Caco-2 (cell line): ENCODE data around the gene PKD1. TPM values are rescaled to one million over a fixed set of nuclear protein-coding genes. Genes with fewer than 3 reads are reported as not detected.
A peak's percentile ranks its signal among the peaks of the same experiment; 100 is the strongest.

Source experiments
- BruUV-seq: library from RNA; stranded (reverse); fragments of 400-500 nt; replicated peaks from 2 replicates; lab custom pipeline; 2021; lab: Mats Ljungman, UMichigan
- CTCF ChIA-PET: fragments of 300-600 bp; sonication (Branson Sonifier 250); formaldehyde crosslinking; loops from one replicate; lab custom pipeline; 2022; ENCODE audit warnings: antibody characterized with exemption; lab: Charles Lee
- POLR2A ChIA-PET: fragments of 300-600 bp; sonication (Branson Sonifier 250); formaldehyde crosslinking; loops from one replicate; lab custom pipeline; 2022; ENCODE audit warnings: antibody characterized with exemption; lab: Charles Lee
- DNase-seq, 2 experiments: peaks; one replicate each; pipeline versions ENCODE4 v3.0.0 to v3.0.0-alpha.2; 2020 to 2022
- H3K27me3 ChIP-seq: replicated peaks from 2 replicates; pipeline ENCODE4 v1.6.0; 2011; ENCODE audit warnings: low read length; ENCODE audit not compliant: control insufficient read depth, insufficient read depth
- H3K36me3 ChIP-seq: 2 replicates; pipeline ENCODE4 v1.5.1; 2011; ENCODE audit warnings: low read length; ENCODE audit not compliant: control insufficient read depth, insufficient read depth
- H3K4me1 ChIP-seq: fragments of 250-450 bp; sonication (Bioruptor Pico); 2 replicates; pipeline ENCODE4 v1.5.1; 2020; ENCODE audit warnings: mild to moderate bottlenecking
- H3K4me3 ChIP-seq: 2 replicates; pipeline ENCODE4 v1.5.1; 2011; ENCODE audit warnings: low read depth, mild to moderate bottlenecking, control low read depth, low read length
- H3K9me3 ChIP-seq: fragments of 250-450 bp; sonication (Bioruptor Pico); 2 replicates; pipeline ENCODE4 v1.5.1; 2020; ENCODE audit warnings: mild to moderate bottlenecking, moderate library complexity
- H3K27ac Mint-ChIP-seq: one replicate; pipeline ENCODE4 v1.8.0; 2022; ENCODE audit warnings: mixed read lengths; ENCODE audit not compliant: unreplicated experiment
- H3K27me3 Mint-ChIP-seq: one replicate; pipeline ENCODE4 v1.8.0; 2022; ENCODE audit warnings: mixed read lengths; ENCODE audit not compliant: insufficient read depth, unreplicated experiment
- H3K36me3 Mint-ChIP-seq: one replicate; pipeline ENCODE4 v1.8.0; 2022; ENCODE audit warnings: mild to moderate bottlenecking, mixed read lengths; ENCODE audit not compliant: insufficient read depth, unreplicated experiment
- H3K4me1 Mint-ChIP-seq: one replicate; pipeline ENCODE4 v1.8.0; 2022; ENCODE audit warnings: low read depth, mixed read lengths; ENCODE audit not compliant: unreplicated experiment
- H3K4me3 Mint-ChIP-seq: one replicate; pipeline ENCODE4 v1.8.0; 2022; ENCODE audit warnings: mild to moderate bottlenecking, moderate library complexity, mixed read lengths; ENCODE audit not compliant: unreplicated experiment
- H3K9me3 Mint-ChIP-seq: one replicate; pipeline ENCODE4 v1.8.0; 2022; ENCODE audit warnings: mixed read lengths; ENCODE audit not compliant: unreplicated experiment
- intact Hi-C: fragments of 100-400 bp; cut with micrococcal nuclease; formaldehyde crosslinking; loops from one replicate; pipeline ENCODE4 v1.10.0; 2022; ENCODE audit not compliant: unreplicated experiment
- total RNA-seq: library from RNA; stranded (reverse); gene quantifications from 2 replicates; pipeline ENCODE4 v1.2.3, GENCODE V29; 2022
- TF ChIP-seq, protein P1 (sequence below), 2 experiments: fragments of 200-600 bp in 1 of 2; IDR thresholded peaks; 1 replicate in 1 of 2; 2 replicates in 1 of 2; pipeline versions ENCODE4 v1.5.1 to v1.8.0; 2011 to 2022; ENCODE audit warnings: antibody characterized with exemption in 1 of 2, control low read depth in 1 of 2, inconsistent platforms in 1 of 2, low read depth in 1 of 2, low read length in 1 of 2, mild to moderate bottlenecking in 1 of 2, moderate library complexity in 1 of 2; ENCODE audit not compliant: insufficient read depth in 1 of 2, severe bottlenecking in 1 of 2, unreplicated experiment in 1 of 2

The PKD1 gene
- total RNA-seq, 1 experiment from 2014 or later = 70.5 TPM

DNA sequence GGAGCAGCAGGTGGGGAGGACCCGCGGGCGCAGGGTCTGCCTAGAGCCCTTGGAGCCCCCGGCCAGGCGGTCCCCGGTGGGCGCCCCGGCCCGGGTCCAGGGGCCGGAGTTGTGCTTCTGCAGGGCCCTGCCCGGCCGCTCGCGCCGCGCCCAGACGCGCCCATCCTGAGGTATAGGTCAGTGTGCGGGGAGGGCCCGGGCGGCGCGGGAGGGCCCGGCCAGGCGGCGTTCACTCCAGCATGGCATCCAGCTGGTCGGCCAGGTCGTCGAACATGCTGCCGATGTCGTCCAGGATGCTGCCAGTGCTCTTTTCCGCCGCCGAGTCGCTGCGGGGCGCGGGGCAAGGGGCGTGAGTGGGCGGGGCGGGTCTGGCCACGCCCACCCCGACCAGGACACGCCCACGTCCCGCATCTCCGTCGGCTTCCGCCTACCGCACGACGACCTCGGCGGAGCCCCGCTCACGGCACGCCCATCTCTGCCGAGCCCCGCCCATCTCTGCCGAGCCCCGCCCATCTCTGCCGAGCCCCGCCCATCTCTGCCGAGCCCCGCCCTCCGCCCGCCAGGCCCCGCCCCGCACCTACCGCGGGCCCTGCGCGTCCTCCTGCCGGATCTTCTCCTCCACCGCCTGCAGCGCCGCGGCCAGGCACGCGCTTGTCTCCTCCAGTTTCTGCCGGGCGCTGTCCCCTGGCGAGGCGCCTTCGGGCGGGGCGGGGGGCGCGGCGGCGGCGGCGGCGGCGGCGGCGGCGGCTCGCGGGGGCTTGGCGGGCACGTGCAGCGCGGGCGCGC is 42.8 kb upstream of the PKD1 start:
- CTCF ChIA-PET = no interaction called here
- no peaks in the 10 kb centered on the region for H3K9me3 Mint-ChIP-seq
- intact Hi-C loops = no loop called here
- TF ChIP-seq, protein P1, sequence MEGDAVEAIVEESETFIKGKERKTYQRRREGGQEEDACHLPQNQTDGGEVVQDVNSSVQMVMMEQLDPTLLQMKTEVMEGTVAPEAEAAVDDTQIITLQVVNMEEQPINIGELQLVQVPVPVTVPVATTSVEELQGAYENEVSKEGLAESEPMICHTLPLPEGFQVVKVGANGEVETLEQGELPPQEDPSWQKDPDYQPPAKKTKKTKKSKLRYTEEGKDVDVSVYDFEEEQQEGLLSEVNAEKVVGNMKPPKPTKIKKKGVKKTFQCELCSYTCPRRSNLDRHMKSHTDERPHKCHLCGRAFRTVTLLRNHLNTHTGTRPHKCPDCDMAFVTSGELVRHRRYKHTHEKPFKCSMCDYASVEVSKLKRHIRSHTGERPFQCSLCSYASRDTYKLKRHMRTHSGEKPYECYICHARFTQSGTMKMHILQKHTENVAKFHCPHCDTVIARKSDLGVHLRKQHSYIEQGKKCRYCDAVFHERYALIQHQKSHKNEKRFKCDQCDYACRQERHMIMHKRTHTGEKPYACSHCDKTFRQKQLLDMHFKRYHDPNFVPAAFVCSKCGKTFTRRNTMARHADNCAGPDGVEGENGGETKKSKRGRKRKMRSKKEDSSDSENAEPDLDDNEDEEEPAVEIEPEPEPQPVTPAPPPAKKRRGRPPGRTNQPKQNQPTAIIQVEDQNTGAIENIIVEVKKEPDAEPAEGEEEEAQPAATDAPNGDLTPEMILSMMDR (IDR thresholded peaks at IDR 0.05; ENCODE audit: insufficient read depth in 1 of 2, low read depth in 1 of 2, low read length in 1 of 2, severe bottlenecking in 1 of 2, unreplicated experiment in 1 of 2) = no peak
- POLR2A ChIA-PET = no interaction called here
- Histone ChIP-seq H3K4me3 (no peak overlapping the region), H3K4me1 (no peaks in the 10 kb centered on the region), H3K9me3 (no peaks in the 10 kb centered on the region), H3K27me3 (no peaks in the 10 kb centered on the region), H3K36me3 (no peaks in the 10 kb centered on the region; the same call in 1 of the 2 replicates)
- peaks cover 45% of the 10 kb centered on the region for H3K36me3 Mint-ChIP-seq
- H3K27ac Mint-ChIP-seq = no peak overlapping the region
- H3K4me1 Mint-ChIP-seq = peaks cover 6% of the 10 kb centered on the region
- no TSS peak for BruUV-seq
- H3K27me3 Mint-ChIP-seq = no peaks in the 10 kb centered on the region
- DNase-seq = no peak
- no peak overlapping the region for H3K4me3 Mint-ChIP-seq

DNA sequence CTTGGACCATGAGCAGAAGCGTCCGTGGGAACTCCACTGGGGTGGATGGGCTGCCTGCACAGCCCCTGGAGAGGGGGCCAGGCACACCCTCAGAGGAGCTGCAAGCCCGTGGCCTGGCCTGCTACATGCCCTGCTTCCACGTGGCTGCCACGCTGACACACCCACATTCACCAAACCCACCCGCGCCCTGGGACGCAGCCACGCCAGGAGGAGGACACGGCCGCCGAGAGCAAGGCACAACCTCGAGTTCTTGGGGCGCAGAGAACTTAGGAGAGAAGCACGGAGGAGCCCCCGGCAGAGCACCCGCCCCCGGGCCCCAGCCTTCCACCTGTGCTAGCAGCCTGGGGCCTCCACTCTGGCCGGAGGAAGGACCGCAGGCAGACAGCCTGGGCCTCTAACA is 41.9 kb upstream of the PKD1 start:
- BruUV-seq = TSS peak; percentile 85
- no peak for DNase-seq
- Histone ChIP-seq H3K9me3 (no peaks in the 10 kb centered on the region), H3K4me3 (no peak overlapping the region), H3K4me1 (no peaks in the 10 kb centered on the region), H3K27me3 (no peaks in the 10 kb centered on the region), H3K36me3 (no peaks in the 10 kb centered on the region; the same call in 1 of the 2 replicates)
- Mint-ChIP-seq H3K4me1 (peaks cover 6% of the 10 kb centered on the region), H3K4me3 (no peak overlapping the region), H3K9me3 (no peaks in the 10 kb centered on the region), H3K27ac (no peak overlapping the region), H3K36me3 (peaks cover 49% of the 10 kb centered on the region), H3K27me3 (no peaks in the 10 kb centered on the region)
- intact Hi-C loops = no loop called here
- TF ChIP-seq, protein P1 (IDR thresholded peaks at IDR 0.05; ENCODE audit: insufficient read depth in 1 of 2, low read depth in 1 of 2, low read length in 1 of 2, severe bottlenecking in 1 of 2, unreplicated experiment in 1 of 2) = no peak
- ChIA-PET CTCF (no interaction called here), POLR2A (no interaction called here)

DNA sequence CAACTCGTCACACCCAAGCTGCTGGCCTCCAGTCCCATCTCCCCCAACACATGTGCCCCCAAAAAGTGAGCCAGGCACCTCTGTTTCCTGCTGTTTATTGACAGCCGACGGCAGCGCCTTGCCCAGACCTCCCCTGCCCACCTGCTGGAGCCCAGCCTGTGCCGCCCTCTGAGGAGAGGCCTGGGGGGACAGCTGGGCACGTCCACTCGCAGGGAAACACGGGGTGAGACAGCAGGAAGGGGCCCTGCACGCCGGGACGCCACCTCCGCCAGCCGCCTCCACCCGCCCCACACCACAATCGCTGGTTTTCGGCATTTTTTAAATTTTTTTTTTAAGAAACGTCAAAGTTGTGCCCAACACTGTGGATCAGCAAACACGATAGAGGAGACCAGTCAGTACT is 41.4 kb upstream of the PKD1 start:
- H3K36me3 ChIP-seq = no peaks in the 10 kb centered on the region; the same call in 1 of the 2 replicates
- intact Hi-C loops = no loop called here
- Mint-ChIP-seq H3K27ac (no peak overlapping the region), H3K27me3 (no peaks in the 10 kb centered on the region), H3K4me1 (peaks cover 6% of the 10 kb centered on the region), H3K9me3 (no peaks in the 10 kb centered on the region), H3K36me3 (peaks cover 44% of the 10 kb centered on the region), H3K4me3 (no peak overlapping the region)
- H3K4me3 ChIP-seq = no peak overlapping the region
- POLR2A ChIA-PET = no interaction called here
- H3K27me3 ChIP-seq = no peaks in the 10 kb centered on the region
- CTCF ChIA-PET = no interaction called here
- H3K9me3 ChIP-seq = no peaks in the 10 kb centered on the region
- no peaks in the 10 kb centered on the region for H3K4me1 ChIP-seq
- no TSS peak for BruUV-seq
- DNase-seq = no peak
- TF ChIP-seq, protein P1 (IDR thresholded peaks at IDR 0.05; ENCODE audit: insufficient read depth in 1 of 2, low read depth in 1 of 2, low read length in 1 of 2, severe bottlenecking in 1 of 2, unreplicated experiment in 1 of 2) = no peak
